Smooth muscle cell (in vitro differentiated cells): ENCODE data around the gene TACSTD2. TPM values are rescaled to one million over a fixed set of nuclear protein-coding genes. Genes with fewer than 3 reads are reported as not detected.

Source experiments
- DNase-seq: peaks from one replicate; lab custom pipeline; 2025; ENCODE audit not compliant: unreplicated experiment; lab: John Stamatoyannopoulos, UW
- H2AFZ ChIP-seq: fragments of 200-600 bp; sonication (generic); 2 replicates; pipeline ENCODE4 v1.6.0; 2016; ENCODE audit warnings: antibody characterized with exemption, low read depth, mild to moderate bottlenecking
- H3F3A ChIP-seq: fragments of 200-600 bp; sonication (generic); 2 replicates; pipeline ENCODE4 v1.6.0; 2017; ENCODE audit warnings: antibody characterized with exemption, low read depth
- H3K27ac ChIP-seq: fragments of 200-600 bp; sonication (generic); 2 replicates; pipeline ENCODE4 v1.5.1; 2016; ENCODE audit warnings: low read depth, mild to moderate bottlenecking
- H3K27me3 ChIP-seq: fragments of 200-600 bp; sonication (generic); 2 replicates; pipeline ENCODE4 v1.6.1; 2016; ENCODE audit warnings: low read depth, mild to moderate bottlenecking
- H3K36me3 ChIP-seq: fragments of 200-600 bp; sonication (generic); 2 replicates; pipeline ENCODE4 v1.5.1; 2016; ENCODE audit warnings: low read depth
- H3K4me1 ChIP-seq: fragments of 200-600 bp; sonication (generic); 2 replicates; pipeline ENCODE4 v1.5.1; 2016; ENCODE audit warnings: low read depth
- H3K4me2 ChIP-seq: fragments of 200-600 bp; sonication (generic); 2 replicates; pipeline ENCODE4 v1.6.0; 2016; ENCODE audit warnings: mild to moderate bottlenecking
- H3K4me3 ChIP-seq: fragments of 200-600 bp; sonication (generic); 2 replicates; pipeline ENCODE4 v1.5.1; 2016; ENCODE audit warnings: mild to moderate bottlenecking
- H3K79me2 ChIP-seq: fragments of 200-600 bp; sonication (generic); 2 replicates; pipeline ENCODE4 v1.6.0; 2016; ENCODE audit warnings: low read depth, mild to moderate bottlenecking
- H3K9ac ChIP-seq: fragments of 200-600 bp; sonication (generic); 2 replicates; pipeline ENCODE4 v1.6.0; 2016; ENCODE audit warnings: low read depth
- H3K9me3 ChIP-seq: fragments of 200-600 bp; sonication (generic); replicated peaks from 2 replicates; pipeline ENCODE4 v1.5.1; 2016; ENCODE audit warnings: low read depth
- H4K20me1 ChIP-seq: fragments of 200-600 bp; sonication (generic); 2 replicates; pipeline ENCODE4 v1.6.0; 2016; ENCODE audit warnings: low read depth
- CTCF ChIP-seq: fragments of 200-600 bp; sonication (generic); IDR thresholded peaks from 2 replicates; pipeline ENCODE4 v1.5.1; 2017; ENCODE audit warnings: borderline replicate concordance, mild to moderate bottlenecking, antibody characterized with exemption; ENCODE audit not compliant: insufficient read depth, poor library complexity, severe bottlenecking
- WGBS: methylation state at CpG from one replicate; pipeline ENCODE4 v1.1.7; 2016; ENCODE audit warnings: low lambda C conversion rate; 5-methylcytosine and 5-hydroxymethylcytosine counted together
- polyA plus RNA-seq: library from polyadenylated mRNA; unstranded; fragments of >200 nt; fragmentation: Nextera tagmentation; extraction: Ambion mirVana; gene quantifications from 2 replicates; pipeline ENCODE4 v1.2.1, GENCODE V29; 2016
- total RNA-seq: library from RNA; depleted of rRNA; stranded (reverse); fragments of >200 nt; gene quantifications from 2 replicates; pipeline ENCODE4 v1.2.3, GENCODE V29; 2014

The TACSTD2 gene
- total and polyA plus RNA-seq, 2 experiments from 2014 or later: 9.8 to 27.3 TPM

- Histone ChIP-seq H3F3A (no peaks in the 10 kb centered on the region), H3K4me2 (no peak overlapping the region), H3K27ac (no peak overlapping the region), H3K9ac (no peak overlapping the region), H2AFZ (no peak overlapping the region), H3K4me3 (no peak overlapping the region), H3K9me3 (no peaks in the 10 kb centered on the region), H3K79me2 (no peaks in the 10 kb centered on the region), H3K27me3 (no peaks in the 10 kb centered on the region), H3K4me1 (peaks cover 5% of the 10 kb centered on the region), H3K36me3 (no peaks in the 10 kb centered on the region), H4K20me1 (no peaks in the 10 kb centered on the region)
- no peak for TF ChIP-seq CTCF
- 68% methylated on average over 2 of the region's 2 CpGs for WGBS
- DNase-seq: no peak
These were observed 6.2 kb downstream of the TACSTD2 start for GRCh38 chr1:58570817-58571216.

- no peak for DNase-seq
- Histone ChIP-seq H3K27ac (no peak overlapping the region), H3K36me3 (no peaks in the 10 kb centered on the region), H2AFZ (no peak overlapping the region), H4K20me1 (no peaks in the 10 kb centered on the region), H3K79me2 (no peaks in the 10 kb centered on the region), H3K4me1 (peaks cover 5% of the 10 kb centered on the region), H3K4me3 (no peak overlapping the region), H3K9ac (no peak overlapping the region), H3K9me3 (no peaks in the 10 kb centered on the region), H3K27me3 (no peaks in the 10 kb centered on the region), H3F3A (no peaks in the 10 kb centered on the region), H3K4me2 (no peak overlapping the region)
- TF ChIP-seq CTCF: no peak
These were observed 7.0 kb downstream of the TACSTD2 start for GRCh38 chr1:58570094-58570493.

GRCh38 chr1:58568911-58569310 is 8.1 kb downstream of the TACSTD2 start:
- no peak overlapping the region for H3K4me3 ChIP-seq
- H3K27ac ChIP-seq: no peak overlapping the region
- no peaks in the 10 kb centered on the region for H3K36me3 ChIP-seq
- H3K9ac ChIP-seq: no peak overlapping the region
- H3F3A ChIP-seq: no peaks in the 10 kb centered on the region
- DNase-seq: no peak
- no peaks in the 10 kb centered on the region for H4K20me1 ChIP-seq
- no peaks in the 10 kb centered on the region for H3K9me3 ChIP-seq
- peaks cover 5% of the 10 kb centered on the region for H3K4me1 ChIP-seq
- no peak for TF ChIP-seq CTCF
- WGBS: 87% methylated on average over 5 of the region's 5 CpGs
- H3K79me2 ChIP-seq: no peaks in the 10 kb centered on the region
- H3K27me3 ChIP-seq: no peaks in the 10 kb centered on the region
- H3K4me2 ChIP-seq: no peak overlapping the region
- no peak overlapping the region for H2AFZ ChIP-seq

GRCh38 chr1:58568271-58568860 is 8.7 kb downstream of the TACSTD2 start:
- no peaks in the 10 kb centered on the region for H3F3A ChIP-seq
- WGBS: 85% methylated on average over 4 of the region's 4 CpGs

More at GRCh38 chr1:58568271-58568860, 8.7 kb downstream of the TACSTD2 start:
- no peak overlapping the region for H2AFZ ChIP-seq
- TF ChIP-seq CTCF: no peak
- H3K4me2 ChIP-seq: no peak overlapping the region
- no peaks in the 10 kb centered on the region for H3K9me3 ChIP-seq
- H3K9ac ChIP-seq: no peak overlapping the region
- H3K36me3 ChIP-seq: no peaks in the 10 kb centered on the region
- DNase-seq: no peak
- H3K4me1 ChIP-seq: peaks cover 5% of the 10 kb centered on the region
- H3K4me3 ChIP-seq: no peak overlapping the region
- no peaks in the 10 kb centered on the region for H3K79me2 ChIP-seq
- no peaks in the 10 kb centered on the region for H4K20me1 ChIP-seq
- H3K27ac ChIP-seq: no peak overlapping the region
- H3K27me3 ChIP-seq: no peaks in the 10 kb centered on the region
